ENCODE measurements around the gene STK11IP. TPM values are rescaled to one million over a fixed set of nuclear protein-coding genes. Genes with fewer than 3 reads are reported as not detected.

STK11IP gene
- total RNA-seq, 1 experiment from 2014 or later = 39.9 TPM

DNA sequence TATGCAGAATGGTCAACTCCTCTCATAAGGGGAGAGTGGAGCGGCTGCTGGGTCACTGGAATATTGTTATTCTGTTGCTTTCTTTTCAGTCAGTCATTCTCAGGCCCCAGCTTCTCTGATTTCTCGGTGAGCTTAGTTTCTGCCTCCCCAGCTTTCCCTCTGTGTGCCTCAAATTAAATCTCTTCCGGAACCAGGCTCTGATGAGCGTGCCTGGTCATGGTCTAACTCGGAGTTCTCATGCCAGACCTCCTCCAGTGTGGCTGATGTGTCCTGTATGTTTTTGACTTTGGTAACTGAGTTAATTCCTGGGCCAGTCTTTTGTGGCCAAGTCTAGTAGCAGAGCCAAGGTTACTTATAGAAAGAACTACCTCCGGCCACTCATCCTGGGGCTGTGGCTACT is 4.9 kb upstream of the STK11IP start (continued):
- no peak for TF ChIP-seq ZNF219 (CRISPR knock-in tag; IDR thresholded peaks at IDR 0.05; ENCODE audit: borderline replicate concordance)
- no peak for TF ChIP-seq ELF4 (CRISPR knock-in tag; IDR thresholded peaks at IDR 0.05; ENCODE audit: low read depth)
- TF ChIP-seq ATF1 (CRISPR knock-in tag; IDR thresholded peaks at IDR 0.05) = no peak

DNA sequence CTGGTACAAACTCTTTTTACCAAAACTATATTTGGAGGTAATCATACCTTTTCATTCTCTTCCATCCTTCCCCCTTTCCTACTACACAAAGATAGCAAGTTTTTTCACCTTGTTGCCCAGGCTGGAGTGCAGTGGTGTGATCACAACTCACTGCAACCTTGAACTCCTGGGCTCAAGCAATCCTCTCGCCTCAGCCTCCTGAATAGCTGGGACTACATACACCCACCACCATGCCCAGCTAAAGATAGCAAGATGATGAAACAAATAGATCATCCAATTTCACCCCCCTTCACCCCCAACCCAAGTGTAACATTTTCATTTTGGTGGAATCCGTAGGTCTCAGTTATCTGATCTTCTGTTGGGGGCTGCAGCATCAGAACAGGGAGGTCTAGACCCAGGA is 4.5 kb upstream of the STK11IP start:
- H3K9me3 Mint-ChIP-seq = peaks cover 3% of the 10 kb centered on the region; the same call in 1 of the 2 replicates
- no peak for DNase-seq (ENCODE audit: low spot score)
- TF ChIP-seq, protein P1, sequence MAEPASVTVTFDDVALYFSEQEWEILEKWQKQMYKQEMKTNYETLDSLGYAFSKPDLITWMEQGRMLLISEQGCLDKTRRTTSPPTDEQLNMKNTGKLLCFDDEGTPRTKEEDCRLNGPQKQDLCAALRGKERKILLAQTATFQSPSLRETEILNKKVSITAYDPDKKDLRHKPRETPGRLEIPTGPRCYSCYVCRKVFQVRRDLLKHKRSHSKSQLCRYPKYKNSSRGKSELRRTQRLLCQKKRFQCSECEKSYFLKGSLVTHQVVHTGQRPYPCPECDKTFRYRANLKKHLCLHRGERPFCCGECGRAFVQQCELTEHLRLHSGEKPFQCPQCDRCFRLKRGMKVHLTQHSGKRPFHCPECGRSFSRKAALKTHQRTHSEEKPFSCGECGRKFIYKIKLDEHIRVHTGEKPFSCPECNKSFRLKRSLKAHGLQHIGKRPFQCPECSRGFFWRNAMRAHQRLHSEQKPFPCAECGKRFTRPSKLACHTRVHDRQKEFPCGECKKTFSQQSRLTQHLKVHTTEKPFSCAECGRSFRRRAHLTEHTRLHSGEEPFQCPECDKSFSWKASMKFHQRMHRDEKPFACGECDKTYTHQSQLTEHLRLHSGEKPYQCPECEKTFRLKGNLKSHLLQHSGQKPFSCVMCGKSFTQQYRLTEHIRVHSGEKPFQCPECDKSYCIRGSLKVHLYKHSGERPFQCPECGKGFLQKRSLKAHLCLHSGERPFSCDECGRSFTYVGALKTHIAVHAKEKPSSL (CRISPR knock-in tag; conservative IDR thresholded peaks at IDR 0.05) = no peak
- TF ChIP-seq ZNF671 (CRISPR knock-in tag; IDR thresholded peaks at IDR 0.05) = no peak
- no peak for TF ChIP-seq JUN (CRISPR knock-in tag; IDR thresholded peaks at IDR 0.05)
- TF ChIP-seq ZNF263 (CRISPR knock-in tag; IDR thresholded peaks at IDR 0.05; ENCODE audit: low read depth) = no peak
- no peak for TF ChIP-seq GTF2I (CRISPR knock-in tag; conservative IDR thresholded peaks at IDR 0.05)
- TF ChIP-seq FOXK1 (CRISPR knock-in tag; IDR thresholded peaks at IDR 0.05) = no peak
- TF ChIP-seq GRHL2 (CRISPR knock-in tag; IDR thresholded peaks at IDR 0.05; ENCODE audit: insufficient replicate concordance, severe bottlenecking) = no peak
- TF ChIP-seq, protein P2, sequence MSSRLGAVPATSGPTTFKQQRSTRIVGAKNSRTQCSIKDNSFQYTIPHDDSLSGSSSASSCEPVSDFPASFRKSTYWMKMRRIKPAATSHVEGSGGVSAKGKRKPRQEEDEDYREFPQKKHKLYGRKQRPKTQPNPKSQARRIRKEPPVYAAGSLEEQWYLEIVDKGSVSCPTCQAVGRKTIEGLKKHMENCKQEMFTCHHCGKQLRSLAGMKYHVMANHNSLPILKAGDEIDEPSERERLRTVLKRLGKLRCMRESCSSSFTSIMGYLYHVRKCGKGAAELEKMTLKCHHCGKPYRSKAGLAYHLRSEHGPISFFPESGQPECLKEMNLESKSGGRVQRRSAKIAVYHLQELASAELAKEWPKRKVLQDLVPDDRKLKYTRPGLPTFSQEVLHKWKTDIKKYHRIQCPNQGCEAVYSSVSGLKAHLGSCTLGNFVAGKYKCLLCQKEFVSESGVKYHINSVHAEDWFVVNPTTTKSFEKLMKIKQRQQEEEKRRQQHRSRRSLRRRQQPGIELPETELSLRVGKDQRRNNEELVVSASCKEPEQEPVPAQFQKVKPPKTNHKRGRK (CRISPR knock-in tag; IDR thresholded peaks at IDR 0.05; ENCODE audit: borderline replicate concordance) = no peak
- TF ChIP-seq, protein P3, sequence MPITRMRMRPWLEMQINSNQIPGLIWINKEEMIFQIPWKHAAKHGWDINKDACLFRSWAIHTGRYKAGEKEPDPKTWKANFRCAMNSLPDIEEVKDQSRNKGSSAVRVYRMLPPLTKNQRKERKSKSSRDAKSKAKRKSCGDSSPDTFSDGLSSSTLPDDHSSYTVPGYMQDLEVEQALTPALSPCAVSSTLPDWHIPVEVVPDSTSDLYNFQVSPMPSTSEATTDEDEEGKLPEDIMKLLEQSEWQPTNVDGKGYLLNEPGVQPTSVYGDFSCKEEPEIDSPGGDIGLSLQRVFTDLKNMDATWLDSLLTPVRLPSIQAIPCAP (CRISPR knock-in tag; IDR thresholded peaks at IDR 0.05) = no peak
- no peak for TF ChIP-seq TEAD1 (CRISPR knock-in tag; IDR thresholded peaks at IDR 0.05)
- no peak for TF ChIP-seq TP53 (CRISPR knock-in tag; IDR thresholded peaks at IDR 0.05)
- TF ChIP-seq, protein P4, sequence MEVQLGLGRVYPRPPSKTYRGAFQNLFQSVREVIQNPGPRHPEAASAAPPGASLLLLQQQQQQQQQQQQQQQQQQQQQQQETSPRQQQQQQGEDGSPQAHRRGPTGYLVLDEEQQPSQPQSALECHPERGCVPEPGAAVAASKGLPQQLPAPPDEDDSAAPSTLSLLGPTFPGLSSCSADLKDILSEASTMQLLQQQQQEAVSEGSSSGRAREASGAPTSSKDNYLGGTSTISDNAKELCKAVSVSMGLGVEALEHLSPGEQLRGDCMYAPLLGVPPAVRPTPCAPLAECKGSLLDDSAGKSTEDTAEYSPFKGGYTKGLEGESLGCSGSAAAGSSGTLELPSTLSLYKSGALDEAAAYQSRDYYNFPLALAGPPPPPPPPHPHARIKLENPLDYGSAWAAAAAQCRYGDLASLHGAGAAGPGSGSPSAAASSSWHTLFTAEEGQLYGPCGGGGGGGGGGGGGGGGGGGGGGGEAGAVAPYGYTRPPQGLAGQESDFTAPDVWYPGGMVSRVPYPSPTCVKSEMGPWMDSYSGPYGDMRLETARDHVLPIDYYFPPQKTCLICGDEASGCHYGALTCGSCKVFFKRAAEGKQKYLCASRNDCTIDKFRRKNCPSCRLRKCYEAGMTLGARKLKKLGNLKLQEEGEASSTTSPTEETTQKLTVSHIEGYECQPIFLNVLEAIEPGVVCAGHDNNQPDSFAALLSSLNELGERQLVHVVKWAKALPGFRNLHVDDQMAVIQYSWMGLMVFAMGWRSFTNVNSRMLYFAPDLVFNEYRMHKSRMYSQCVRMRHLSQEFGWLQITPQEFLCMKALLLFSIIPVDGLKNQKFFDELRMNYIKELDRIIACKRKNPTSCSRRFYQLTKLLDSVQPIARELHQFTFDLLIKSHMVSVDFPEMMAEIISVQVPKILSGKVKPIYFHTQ (CRISPR knock-in tag; IDR thresholded peaks at IDR 0.05) = no peak
- no peak for TF ChIP-seq EMX1 (CRISPR knock-in tag; IDR thresholded peaks at IDR 0.05)
- no peak for TF ChIP-seq ETV6 (CRISPR knock-in tag; IDR thresholded peaks at IDR 0.05)
- no peak for TF ChIP-seq GABPB1 (CRISPR knock-in tag; IDR thresholded peaks at IDR 0.05)
- no peak overlapping the region for H3K4me3 Mint-ChIP-seq
- ChIA-PET CTCF (no interaction called here), POLR2A (no interaction called here)
- H3K36me3 Mint-ChIP-seq = no peaks in the 10 kb centered on the region
- ATAC-seq = no peak
- peaks cover 6% of the 10 kb centered on the region; the same call in 1 of the 2 replicates for H3K27me3 Mint-ChIP-seq (ENCODE audit: low read depth)
- peaks cover 27% of the 10 kb centered on the region for H3K4me1 Mint-ChIP-seq
- H3K27ac Mint-ChIP-seq = no peak overlapping the region
